HL-60 (cell line): ENCODE measurements around the gene TUBA1B.

Experiments
- GABPA ChIP-seq: IDR thresholded peaks from 2 replicates; pipeline ENCODE4 v1.6.1; 2012; ENCODE audit warnings: low read depth
- TF ChIP-seq, protein P1 (sequence below): IDR thresholded peaks from one replicate; pipeline ENCODE4 v1.5.1; 2011; ENCODE audit warnings: low read length, control low read depth, inconsistent platforms; ENCODE audit not compliant: insufficient read depth
- TF ChIP-seq, protein P2 (sequence below): IDR thresholded peaks from 2 replicates; pipeline ENCODE4 v1.6.1; 2012; ENCODE audit warnings: low read depth; ENCODE audit not compliant: insufficient replicate concordance

DNA sequence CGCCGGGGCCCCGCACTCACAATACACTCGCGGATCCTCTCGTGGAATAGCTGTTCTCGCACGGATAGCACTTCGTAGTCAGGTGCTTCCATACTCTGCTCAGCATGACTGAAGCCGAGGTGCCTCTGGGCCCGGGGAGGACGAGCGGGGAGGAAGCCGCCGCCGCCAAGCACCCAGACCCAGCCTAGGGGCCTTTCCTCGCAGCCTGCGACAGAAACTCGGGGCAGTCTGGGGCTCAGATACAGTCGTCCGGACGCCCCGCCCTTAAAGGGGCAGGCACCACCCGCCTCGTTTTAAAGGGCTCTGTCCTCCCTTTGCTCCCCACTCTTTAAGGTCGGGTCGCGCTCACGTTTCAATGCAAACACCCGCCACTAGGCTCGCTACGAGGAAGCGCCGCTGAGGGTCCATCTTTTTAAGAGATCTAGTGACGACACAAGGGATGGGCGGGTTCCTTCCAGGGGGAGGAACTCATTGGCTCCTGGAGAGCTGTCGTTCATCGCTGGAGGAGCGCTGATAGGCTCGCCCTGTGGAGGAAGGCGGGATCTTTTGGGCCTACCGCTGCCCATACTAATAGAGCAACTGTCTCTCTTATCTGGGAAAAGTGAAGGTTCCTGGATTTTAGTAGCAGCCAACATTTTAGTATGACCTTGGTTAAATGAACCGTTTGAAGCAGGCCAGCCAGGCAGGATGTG is 20.6 kb downstream of the TUBA1B start, which contains the start of gene LMBR1L:
- TF ChIP-seq, protein P1, sequence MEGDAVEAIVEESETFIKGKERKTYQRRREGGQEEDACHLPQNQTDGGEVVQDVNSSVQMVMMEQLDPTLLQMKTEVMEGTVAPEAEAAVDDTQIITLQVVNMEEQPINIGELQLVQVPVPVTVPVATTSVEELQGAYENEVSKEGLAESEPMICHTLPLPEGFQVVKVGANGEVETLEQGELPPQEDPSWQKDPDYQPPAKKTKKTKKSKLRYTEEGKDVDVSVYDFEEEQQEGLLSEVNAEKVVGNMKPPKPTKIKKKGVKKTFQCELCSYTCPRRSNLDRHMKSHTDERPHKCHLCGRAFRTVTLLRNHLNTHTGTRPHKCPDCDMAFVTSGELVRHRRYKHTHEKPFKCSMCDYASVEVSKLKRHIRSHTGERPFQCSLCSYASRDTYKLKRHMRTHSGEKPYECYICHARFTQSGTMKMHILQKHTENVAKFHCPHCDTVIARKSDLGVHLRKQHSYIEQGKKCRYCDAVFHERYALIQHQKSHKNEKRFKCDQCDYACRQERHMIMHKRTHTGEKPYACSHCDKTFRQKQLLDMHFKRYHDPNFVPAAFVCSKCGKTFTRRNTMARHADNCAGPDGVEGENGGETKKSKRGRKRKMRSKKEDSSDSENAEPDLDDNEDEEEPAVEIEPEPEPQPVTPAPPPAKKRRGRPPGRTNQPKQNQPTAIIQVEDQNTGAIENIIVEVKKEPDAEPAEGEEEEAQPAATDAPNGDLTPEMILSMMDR: peak; percentile 8
- TF ChIP-seq GABPA: no peak
- TF ChIP-seq, protein P2, sequence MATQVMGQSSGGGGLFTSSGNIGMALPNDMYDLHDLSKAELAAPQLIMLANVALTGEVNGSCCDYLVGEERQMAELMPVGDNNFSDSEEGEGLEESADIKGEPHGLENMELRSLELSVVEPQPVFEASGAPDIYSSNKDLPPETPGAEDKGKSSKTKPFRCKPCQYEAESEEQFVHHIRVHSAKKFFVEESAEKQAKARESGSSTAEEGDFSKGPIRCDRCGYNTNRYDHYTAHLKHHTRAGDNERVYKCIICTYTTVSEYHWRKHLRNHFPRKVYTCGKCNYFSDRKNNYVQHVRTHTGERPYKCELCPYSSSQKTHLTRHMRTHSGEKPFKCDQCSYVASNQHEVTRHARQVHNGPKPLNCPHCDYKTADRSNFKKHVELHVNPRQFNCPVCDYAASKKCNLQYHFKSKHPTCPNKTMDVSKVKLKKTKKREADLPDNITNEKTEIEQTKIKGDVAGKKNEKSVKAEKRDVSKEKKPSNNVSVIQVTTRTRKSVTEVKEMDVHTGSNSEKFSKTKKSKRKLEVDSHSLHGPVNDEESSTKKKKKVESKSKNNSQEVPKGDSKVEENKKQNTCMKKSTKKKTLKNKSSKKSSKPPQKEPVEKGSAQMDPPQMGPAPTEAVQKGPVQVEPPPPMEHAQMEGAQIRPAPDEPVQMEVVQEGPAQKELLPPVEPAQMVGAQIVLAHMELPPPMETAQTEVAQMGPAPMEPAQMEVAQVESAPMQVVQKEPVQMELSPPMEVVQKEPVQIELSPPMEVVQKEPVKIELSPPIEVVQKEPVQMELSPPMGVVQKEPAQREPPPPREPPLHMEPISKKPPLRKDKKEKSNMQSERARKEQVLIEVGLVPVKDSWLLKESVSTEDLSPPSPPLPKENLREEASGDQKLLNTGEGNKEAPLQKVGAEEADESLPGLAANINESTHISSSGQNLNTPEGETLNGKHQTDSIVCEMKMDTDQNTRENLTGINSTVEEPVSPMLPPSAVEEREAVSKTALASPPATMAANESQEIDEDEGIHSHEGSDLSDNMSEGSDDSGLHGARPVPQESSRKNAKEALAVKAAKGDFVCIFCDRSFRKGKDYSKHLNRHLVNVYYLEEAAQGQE: no peak
